Germinal center (tissue), 1 donor: ENCODE data around the gene DOK4.

ENCODE experiments used
- DNase-seq: peaks from one replicate; pipeline ENCODE4 v3.0.0; 2012; ENCODE audit warnings: mixed read lengths, low spot score

DOK4 gene

DNA sequence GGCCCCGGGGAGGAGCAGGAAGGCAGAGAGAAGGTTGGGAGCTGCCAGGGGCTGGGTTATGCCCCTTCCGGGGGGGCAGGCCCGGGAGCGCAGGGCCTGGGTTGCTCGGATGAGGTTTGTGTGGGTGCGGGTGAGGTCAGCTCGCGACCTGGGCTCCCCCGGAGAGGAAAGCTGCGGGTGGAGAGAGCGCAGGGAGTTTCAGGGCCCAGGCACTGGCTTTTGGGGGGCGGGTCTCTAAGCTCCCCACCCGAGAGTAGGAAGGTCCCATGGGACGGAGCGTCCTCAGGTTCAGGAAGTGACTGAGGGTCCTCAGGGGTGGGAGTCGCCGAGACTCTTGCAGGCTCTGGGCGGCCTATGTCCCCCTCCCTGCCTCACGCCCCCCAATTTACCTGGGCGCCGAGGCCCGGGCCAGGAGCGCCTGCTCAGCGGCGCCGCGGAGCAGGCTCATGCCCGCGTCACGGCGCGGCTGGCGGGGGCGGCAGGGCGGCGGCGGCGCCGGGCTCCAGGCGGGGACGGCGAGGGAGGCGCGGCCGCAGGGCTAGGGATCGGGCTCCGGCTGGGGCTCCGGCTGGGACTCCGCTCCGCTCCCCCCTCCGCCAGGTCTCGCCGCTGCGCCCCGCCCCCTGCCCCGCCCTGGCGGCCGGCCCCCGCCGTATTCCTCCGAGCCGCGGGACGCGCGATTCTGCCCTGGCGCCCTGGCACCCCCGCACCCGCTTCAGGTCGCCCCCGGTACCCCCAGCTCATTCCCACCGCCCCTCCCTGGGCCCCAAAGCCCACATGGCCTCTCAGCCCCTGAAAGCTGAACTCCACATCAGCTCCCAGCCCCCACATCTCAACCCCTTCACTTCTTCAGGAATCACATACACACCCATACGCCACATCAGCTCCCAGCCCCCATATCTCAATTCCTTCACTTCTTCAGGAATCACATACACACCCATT lies at the start of gene DOK4:
Gene DOK4, minus strand, starts transcription at position 578 of the 942 bp plus-strand sequence. CDS start 6,986 bp downstream, outside the sequence.
- peak; percentile 94 for DNase-seq

DNA sequence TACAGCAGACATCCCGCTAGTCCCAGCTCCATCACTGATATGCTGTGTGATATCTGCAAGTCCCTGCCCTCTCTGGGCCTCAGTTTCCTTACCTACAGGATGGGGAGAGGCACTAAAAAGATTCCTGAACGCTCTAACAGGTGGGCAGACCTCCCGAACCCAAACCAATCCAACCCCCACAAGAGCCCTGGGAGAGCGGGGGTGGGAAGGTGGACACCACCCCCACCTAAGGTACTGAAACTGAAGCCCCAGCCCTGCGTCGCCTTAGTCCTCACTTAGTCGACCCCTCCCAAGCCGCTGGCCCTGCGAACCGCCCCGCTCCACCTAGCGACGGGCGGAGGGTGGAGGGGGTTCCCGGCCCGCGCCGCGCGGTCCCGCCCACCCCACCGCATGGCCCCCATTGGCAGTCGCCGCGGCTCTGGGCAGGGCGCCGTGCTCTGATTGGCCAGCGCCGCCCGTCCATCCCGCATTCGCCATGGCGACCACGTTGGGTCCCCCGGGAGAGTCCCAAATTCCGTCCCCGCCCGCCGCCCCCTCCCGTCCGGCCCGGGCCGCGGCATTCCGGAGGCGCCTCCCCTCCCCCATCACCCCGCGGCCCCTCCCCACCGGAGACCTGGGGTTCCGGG lies 49.5 kb upstream of the DOK4 start:
- peak; percentile 97 for DNase-seq

DNA sequence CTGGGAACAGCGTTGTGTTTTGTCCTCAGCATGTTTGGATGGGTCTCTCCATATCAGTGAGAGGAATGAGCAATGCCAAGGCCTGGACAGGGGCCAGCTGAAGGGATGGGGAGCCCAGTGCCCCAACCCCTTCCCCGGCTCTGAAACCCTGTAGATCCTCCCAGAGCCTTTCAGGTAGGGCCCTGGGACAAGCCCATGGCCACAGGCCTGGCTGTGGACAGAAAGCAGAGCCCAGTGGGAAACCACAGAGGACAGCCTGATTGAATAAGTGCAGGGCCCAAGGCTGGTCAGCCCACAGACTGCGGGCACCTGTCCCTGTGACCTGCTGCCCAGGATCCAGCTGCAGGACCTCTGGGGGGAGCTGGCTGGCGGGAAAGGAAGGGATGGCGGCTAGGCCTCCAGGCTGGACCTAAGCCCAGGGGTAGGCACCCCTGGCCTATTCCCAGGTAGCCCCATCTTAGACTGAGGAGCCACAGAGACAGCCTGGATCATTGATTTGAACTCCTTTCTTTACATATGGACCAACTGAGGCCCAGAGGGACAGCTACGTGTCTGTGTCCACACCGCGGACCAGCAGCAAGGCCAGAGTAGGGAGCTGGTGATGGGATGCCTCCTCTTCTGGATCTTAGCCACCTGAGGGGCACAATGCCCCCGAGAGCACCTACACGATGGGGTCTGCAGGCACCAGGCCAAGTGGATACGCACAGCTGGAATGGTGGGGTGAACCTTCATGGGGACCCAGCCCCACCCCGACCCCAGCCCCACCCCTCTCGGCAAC lies 48.8 kb upstream of the DOK4 start:
- DNase-seq = no peak

DNA sequence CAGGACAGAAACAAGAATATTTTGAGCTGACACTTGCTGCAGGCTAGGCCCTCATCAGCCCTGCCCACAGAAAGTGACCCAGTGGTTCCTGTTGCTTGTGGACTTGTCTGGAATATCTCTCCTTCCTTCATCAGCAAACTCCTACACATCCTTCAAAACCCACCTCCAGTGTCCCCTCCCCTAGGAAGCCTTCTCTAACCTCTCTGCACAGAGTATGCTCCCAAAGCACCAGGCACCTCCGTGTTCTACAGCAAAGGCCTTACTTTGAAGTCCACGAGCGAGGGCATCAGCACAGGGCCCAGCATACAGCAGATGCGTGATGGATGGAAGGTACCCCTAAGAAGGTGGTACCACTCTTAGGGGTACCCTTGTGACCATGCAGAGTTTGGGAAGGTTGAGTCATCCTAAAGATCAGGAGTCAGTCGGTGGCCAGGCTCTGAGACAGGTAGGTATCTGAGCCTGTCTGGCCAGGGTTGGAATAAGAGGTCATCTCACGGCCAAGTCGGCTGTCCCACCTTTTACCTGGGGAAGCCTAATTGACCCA lies 48.1 kb upstream of the DOK4 start:
- no peak for DNase-seq

DNA sequence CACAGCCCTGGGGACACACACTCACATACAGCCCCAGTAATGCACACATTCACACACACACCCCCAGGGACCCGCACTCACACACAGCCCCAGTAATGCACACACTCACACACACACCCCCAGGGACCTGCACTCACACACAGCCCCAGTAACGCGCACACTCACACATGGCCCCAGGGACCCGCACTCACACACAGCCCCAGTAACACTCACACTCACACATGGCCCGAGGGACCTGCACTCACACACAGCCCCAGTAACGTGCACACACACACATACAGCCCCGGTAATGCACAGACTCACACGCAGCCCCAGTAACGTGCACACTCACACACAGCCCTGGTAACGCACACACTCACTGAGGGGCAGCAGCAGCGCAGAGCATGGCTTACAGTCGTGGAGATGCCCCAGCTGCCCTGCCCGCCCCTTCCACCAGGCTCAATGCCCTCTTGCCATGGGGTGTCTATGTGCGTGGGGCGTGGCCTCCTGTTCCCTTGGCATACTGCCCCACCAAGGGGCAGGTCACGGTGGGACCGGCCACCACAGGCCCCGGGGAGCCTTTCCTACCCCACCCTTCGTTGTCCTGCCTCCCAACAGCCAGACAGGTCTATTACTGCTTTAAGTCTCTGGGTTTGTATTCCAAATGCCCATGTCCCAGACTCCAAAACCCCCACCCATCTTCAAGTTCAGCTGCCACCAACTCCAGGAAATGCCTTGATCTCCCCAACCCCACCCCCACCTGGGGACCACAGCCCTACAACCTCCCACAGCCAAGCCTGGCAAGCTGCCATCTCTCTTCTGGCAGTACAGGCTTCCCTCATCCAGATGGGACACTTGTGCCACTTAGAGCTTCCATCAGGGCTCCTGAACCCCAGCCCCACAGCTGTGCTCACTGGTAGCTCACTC lies 47.4 kb upstream of the DOK4 start:
- DNase-seq = no peak

DNA sequence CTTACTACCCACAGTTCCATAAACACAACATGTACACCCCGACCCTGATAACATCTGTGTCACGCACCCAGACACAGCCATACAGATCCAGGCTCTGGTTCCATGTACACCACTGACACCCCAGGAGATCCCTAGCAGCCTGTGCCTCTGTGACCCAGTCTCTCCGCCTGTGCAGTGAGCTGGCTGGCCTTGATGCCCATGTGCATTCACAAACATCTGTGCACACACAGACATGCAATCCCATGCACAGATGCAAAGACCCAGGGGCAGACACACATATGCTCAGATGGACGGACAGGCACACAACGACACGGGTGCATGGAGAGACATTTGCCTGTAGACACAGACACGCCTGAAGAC lies 46.0 kb upstream of the DOK4 start:
- DNase-seq = no peak

DNA sequence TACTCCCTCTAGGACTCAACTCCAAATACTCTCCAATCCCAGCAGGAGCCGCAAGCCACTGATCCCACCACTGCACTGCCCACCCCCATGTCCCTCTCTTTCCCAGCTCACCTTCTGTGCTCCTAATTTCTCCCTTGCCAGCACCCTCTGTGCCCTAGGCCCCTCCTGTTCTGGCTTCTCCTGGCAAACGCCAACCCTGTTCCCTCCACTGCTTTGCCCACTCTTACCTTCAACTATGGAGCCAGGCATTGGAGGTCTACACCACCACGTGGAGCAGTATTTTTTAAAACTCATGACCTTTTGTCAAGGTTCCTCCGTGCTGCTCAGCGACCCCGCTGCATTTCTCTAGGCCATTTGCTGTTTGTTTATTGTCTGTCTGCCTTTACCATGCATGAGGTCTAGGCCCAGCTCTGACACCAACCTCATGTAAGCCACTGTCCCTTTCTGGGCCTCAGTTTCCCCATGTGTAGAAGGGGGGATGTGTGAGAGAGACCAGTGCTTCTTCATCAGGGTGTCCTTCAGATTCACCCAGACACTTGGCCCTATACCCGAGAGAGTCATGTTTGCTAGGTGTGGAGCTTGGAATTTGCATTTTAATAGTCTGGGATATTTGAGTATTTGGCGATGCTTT lies 45.5 kb upstream of the DOK4 start:
- DNase-seq = no peak

DNA sequence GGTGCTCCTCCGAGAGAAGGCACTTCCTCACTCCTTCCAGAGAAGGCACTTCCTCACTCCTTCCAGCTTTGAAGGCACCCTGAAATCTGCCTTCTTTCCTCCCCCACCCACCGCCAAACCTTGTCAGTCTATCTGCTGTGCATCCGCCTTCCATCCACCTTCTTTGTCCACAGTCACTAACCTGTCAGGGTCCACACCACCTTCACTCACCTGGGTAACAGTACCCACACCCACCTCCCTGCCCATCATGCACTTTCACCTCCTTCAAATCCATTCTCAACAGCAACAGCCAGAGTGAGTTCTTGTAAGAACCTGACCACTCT lies 44.9 kb upstream of the DOK4 start:
- no peak for DNase-seq

DNA sequence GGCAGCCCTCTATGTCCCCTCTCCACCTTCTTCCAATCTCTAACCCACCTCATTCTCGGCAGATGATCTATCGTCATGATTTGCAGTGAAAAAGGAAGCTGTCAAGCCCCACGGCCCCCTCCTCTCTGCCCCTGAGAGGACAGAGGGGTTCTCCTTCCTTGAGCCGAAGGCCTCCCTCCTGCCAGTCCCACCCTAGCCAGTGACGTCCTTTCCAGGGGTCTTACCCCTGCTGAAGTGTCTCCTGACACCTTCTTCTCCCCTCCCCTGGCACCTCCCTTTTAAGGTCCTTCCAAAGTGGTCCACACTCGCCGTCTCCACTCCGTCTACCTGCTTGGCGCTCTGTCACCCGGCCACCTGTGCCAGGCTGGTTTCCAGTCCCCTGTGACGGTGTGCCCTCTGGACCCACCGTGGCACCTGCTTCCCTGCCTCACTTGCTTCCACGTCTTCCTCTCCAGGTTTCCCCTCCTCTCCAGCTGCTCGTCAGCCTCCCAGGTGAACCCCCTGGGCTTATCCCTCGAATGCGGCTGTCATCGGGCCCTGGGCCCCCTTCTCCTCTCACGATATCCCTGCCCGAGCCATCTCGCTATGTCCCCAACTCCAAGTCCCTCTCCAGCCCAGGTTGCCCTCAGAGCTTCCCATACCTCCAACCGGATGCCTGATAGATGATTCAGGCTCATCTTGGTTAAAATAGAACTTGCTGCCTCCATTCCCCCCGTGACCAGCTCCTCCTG lies 44.4 kb upstream of the DOK4 start:
- DNase-seq = no peak

DNA sequence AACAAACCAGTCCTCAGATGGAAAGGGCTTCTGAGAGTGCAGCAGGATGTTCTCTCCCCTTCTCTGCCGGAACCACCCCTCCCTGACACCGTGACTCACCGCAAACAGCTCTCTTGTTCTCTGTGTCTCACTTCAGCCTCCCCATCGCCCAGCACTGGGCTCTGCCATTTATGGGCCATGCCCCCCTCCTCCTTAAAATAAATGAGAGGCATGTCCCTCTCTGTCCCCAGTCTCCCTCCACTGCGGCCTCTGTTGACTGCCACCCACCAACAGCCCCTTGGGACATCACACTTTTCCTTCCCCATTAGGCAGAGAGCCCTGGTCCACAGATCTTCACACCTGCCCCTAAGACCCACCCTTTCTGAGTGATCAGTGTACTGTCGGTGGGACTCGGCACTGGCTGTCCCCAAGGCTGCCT lies 43.8 kb upstream of the DOK4 start:
- DNase-seq = peak; percentile 72

DNA sequence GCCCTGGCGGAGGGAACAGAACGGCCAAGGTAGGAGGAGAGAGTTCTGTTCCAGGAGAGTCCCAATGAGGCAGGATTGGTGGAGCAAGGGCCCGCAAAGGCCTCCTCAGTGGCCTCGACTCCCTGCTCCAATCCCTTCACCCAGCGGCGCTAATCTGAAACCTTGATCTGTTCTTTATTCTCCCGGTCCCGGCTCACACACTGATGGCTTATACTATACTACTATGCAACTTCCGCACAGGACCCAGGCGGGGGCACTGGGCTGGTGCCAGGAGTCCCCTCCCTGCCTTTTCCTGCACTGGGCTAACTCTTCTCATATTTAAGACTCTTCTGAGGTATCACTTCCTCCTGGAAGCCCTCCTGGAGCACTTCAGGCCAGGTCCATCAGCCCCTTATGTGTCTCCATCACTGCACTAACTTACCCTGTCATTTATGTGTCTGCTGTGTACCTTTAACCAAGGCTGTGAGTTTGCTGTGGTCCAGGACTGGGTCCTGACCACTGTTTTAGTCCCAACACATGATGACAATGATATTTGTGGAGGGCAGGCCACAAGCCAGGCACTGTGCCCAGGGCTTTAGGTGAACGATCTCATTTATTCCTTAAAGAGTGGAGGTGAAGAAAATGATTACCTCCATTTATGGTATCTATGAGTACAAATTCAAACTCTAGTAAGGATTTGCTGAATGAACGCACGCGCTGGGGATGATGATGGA lies 43.3 kb upstream of the DOK4 start:
- no peak for DNase-seq

DNA sequence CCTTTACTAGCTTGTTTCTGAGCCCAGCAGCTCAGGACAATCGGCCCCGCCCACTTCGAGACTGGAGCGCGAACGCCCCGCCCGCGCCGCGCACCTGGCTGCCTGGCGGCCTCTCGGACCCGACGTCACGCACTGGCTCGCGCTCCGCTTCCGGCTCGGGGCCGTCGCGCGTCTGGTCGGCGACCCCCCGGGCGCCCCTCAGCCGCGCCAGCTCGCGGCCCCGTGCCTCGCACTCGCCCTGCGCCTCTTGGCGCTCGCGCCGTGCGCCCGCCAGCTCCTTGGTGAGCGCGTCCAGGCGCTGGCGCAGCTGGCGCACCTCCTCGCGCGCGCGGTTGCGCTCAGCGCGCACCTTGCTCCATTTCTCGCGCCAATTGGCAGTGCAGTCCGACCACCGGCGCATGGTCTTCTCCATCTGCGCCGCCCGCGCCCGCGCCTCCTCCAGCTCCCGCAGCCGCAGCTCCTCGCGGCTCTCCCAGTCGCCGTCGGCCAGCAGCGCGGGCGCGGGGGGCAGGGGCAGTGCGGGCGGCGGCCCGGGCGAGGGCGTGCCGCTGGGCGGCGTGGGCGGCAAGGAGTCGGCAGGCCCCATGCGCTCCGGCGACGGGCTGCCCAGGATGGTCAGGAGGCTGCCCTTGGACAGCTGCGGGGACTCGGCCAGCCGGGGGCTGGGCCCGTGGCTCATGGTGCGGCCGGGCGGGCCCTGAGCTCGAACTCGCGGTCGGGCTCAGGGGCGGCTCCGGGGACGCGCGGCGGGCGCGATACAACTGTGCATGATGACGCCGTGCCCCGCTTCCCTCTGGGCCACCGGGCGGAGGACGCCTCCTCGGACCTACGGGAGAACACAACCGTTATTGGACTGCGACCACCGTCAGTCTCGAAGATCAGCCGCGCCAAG lies 42.5 kb upstream of the DOK4 start:
- DNase-seq = no peak

DNA sequence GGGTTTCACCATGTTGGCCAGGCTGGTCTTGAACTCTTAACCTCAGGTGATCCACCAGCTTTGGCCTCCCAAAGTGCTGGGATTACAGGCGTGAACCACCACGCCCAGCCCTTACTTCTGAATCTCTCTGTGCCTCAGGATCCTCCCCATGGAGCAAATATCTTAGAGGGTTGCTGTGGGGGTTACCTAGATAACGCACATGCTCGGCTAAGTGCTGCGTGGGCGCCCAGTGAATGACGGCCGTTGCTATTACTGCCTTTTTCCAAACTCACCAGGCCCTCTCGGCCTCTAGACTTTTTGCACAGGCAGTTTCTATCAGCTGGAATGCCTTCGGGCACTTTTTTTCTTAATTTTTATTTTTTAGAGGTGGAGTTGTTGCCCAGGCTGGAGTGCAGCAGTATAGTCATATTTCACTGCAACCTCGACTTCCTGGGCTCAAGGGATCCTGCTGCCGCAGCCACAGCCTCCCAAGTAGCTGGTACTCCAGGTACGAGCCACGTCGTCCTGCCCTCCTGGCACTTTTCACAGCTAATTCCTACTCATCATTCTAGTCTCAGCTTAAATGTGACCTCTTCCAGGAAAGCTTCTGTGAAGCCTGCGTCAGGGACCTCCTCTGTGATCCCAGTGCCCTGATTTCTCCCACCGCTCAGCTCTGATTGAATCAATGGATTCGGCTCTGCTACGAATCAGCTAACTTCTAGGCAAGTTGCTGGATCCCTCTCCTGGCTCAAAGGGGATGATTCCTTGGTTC lies 41.5 kb upstream of the DOK4 start:
- DNase-seq = no peak

DNA sequence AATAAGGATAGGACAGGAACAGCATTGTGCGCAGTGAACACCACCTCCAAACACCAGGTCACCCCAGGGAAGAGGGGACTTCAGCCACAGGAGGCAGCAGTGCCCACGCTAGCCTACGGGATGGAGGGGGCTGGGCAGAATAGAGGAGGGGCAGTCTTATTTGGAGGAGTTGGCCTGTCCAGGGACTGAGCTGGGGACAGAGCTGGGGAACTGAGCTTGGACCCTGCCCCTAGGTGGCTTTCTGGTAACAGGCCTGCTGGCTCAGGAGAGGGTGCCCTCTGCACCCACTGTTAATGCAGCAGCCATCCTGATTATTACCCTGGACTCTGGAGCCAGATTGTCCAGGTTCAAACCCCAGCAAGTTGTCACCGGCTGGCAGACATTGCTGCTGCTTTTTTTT lies 40.7 kb upstream of the DOK4 start:
- no peak for DNase-seq

DNA sequence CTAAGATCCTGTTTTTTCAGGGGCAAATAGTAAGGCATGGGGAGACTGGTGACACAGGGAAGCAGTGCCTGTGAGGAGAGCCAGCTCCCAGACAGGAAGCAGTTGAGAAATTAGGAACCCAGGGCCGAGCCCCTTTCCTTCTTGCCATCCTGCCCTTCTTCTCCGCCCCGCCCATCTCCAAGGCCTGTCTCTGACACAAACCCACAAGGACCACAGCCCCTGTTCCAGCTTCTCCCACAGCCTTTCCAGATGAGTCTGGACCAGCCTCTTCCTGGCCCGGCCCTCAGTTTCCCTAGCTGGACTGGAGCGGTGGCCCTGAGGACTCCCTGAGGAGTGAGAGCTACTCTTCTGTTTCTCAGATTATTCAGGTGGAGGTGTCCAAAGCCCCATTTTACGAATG lies 40.2 kb upstream of the DOK4 start:
- DNase-seq = no peak

DNA sequence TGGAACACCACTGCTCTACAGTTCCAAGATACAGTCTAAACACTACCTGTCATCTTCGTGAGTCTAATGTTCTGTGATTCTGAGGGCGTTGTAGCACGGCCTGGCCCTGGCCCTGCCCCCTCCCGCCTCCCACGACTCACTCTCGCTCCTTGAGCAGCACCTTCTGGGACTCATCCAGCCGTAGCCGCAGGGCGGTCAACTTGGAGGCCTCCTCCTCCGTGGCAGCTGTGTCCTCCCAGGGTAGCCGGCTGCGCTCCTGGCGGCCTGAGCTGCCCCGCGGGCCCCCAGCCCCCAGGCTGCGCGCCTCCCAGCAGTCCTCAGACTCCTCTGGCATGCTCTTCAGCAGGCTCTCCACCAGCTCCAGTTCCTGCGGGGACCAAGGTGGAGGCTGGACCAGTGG lies 39.5 kb upstream of the DOK4 start:
- no peak for DNase-seq

DNA sequence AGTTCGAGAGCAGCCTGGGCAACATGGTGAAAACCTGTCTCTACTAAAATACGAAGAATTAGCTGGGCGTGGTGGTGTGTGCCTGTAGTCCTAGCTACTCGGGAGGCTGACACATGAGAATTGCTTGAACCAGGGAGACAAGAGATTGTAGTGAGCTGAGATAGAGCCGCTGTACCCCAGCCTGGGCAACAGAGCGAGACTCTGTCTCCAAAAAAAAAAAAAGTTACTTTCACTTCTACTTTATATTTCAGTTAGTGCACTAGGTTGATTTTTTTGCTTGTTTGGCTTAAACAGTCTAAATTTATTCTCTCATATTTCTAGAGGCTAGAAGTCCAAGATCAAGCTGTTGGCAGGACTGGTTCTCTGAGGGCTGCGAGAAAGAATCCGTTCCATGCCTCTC lies 36.7 kb upstream of the DOK4 start:
- DNase-seq = peak; percentile 59

DNA sequence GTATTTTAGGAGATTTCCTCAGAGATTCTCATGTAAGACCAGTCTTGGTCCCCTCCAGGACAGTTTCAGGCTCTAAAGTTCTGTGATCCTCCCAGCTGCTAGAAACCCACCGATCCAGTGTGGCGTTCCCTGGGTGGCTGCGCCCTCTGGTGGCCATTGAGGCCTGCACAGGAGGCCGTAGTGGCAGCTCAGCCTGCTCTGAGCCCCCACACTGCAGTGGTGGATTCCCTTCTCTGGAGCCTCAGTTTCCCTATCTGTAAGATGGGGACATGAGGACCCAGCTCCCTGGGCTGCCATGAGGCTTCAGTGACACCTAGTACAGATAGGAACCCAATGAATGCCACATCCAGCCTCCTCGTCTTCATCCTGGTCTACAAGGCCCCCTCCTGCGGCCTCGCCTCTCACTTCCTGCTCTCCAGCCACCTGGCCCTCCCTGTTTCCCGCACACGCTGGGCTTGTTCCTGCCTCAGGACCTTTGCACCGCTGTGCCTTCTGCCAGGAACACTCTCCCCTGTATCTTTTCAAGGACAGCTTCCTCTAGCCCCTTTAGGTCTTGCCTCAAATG lies 33.6 kb upstream of the DOK4 start:
- peak; percentile 85 for DNase-seq
